GM23248 (cell line): ENCODE results near the gene SOX8. TPM values are rescaled to one million over a fixed set of nuclear protein-coding genes. Genes with fewer than 3 reads are reported as not detected.

Source experiments
- DNase-seq: peaks from one replicate; pipeline ENCODE4 v3.0.0-alpha.2; 2015
- H2AFZ ChIP-seq: fragments of 200-600 bp; sonication (generic); 2 replicates; pipeline ENCODE4 v1.6.1; 2016; ENCODE audit warnings: antibody characterized with exemption
- H3F3A ChIP-seq: fragments of 200-600 bp; sonication (generic); 2 replicates; pipeline ENCODE4 v1.6.1; 2016; ENCODE audit warnings: mild to moderate bottlenecking, antibody characterized with exemption, mixed run types; ENCODE audit not compliant: insufficient read depth
- H3K27ac ChIP-seq: fragments of 200-600 bp; sonication (generic); 2 replicates; pipeline ENCODE4 v1.5.1; 2016; ENCODE audit warnings: mild to moderate bottlenecking
- H3K27me3 ChIP-seq: fragments of 200-600 bp; sonication (generic); replicated peaks from 2 replicates; pipeline ENCODE4 v1.6.1; 2016; ENCODE audit warnings: mild to moderate bottlenecking; ENCODE audit not compliant: insufficient read depth
- H3K36me3 ChIP-seq: fragments of 200-600 bp; sonication (generic); 2 replicates; pipeline ENCODE4 v1.6.1; 2016; ENCODE audit warnings: low read depth, mild to moderate bottlenecking
- H3K4me1 ChIP-seq: fragments of 200-600 bp; sonication (generic); 2 replicates; pipeline ENCODE4 v1.6.1; 2016; ENCODE audit warnings: mild to moderate bottlenecking; ENCODE audit not compliant: insufficient read depth
- H3K4me2 ChIP-seq: fragments of 200-600 bp; sonication (generic); one replicate; pipeline ENCODE4 v1.6.1; 2016; ENCODE audit warnings: mild to moderate bottlenecking; ENCODE audit not compliant: unreplicated experiment
- H3K4me3 ChIP-seq: fragments of 200-600 bp; sonication (generic); 2 replicates; pipeline ENCODE4 v1.5.1; 2016; ENCODE audit warnings: mild to moderate bottlenecking
- H3K79me2 ChIP-seq: fragments of 200-600 bp; sonication (generic); 2 replicates; pipeline ENCODE4 v1.6.1; 2016; ENCODE audit warnings: mild to moderate bottlenecking; ENCODE audit not compliant: insufficient read depth
- H3K9ac ChIP-seq: fragments of 200-600 bp; sonication (generic); 2 replicates; pipeline ENCODE4 v1.6.1; 2016; ENCODE audit warnings: mild to moderate bottlenecking
- H3K9me2 ChIP-seq: fragments of 200-600 bp; sonication (generic); 2 replicates; pipeline ENCODE4 v1.6.1; 2016; ENCODE audit warnings: mixed run types, mild to moderate bottlenecking, moderate library complexity; ENCODE audit not compliant: insufficient read depth
- H3K9me3 ChIP-seq: fragments of 200-600 bp; sonication (generic); one replicate; pipeline ENCODE4 v1.6.1; 2017; ENCODE audit warnings: low read depth
- H4K20me1 ChIP-seq: fragments of 200-600 bp; sonication (generic); 2 replicates; pipeline ENCODE4 v1.6.0; 2016; ENCODE audit not compliant: insufficient read depth
- EZH2 ChIP-seq: fragments of 200-600 bp; sonication (generic); IDR thresholded peaks from 2 replicates; pipeline ENCODE4 v1.6.1; 2018; ENCODE audit warnings: antibody characterized with exemption, mild to moderate bottlenecking; ENCODE audit not compliant: insufficient read depth, poor library complexity, severe bottlenecking
- EZH2phosphoT487 ChIP-seq: fragments of 200-600 bp; sonication (generic); IDR thresholded peaks from 2 replicates; pipeline ENCODE4 v1.6.1; 2018; ENCODE audit warnings: antibody characterized with exemption, moderate library complexity, mild to moderate bottlenecking, low read depth; ENCODE audit not compliant: insufficient read depth
- WGBS, 2 experiments: methylation state at CpG; one replicate each; pipeline ENCODE4 v1.1.6; 2015 to 2017; ENCODE audit warnings: low lambda C conversion rate in 2 of 2, low coverage in 1 of 2; ENCODE audit errors: missing lambda C conversion rate in 2 of 2; 5-methylcytosine and 5-hydroxymethylcytosine counted together
- in situ Hi-C: fragments of 300-500 bp; cut with MboI; formaldehyde crosslinking; loops from 2 replicates; pipeline ENCODE4 v1.15.0; 2020
- polyA plus RNA-seq: library from polyadenylated mRNA; unstranded; fragments of >200 nt; fragmentation: Nextera tagmentation; extraction: Ambion mirVana; gene quantifications from 2 replicates; pipeline ENCODE4 v1.2.1, GENCODE V29; 2016
- total RNA-seq: library from RNA; depleted of rRNA; stranded (reverse); fragments of >200 nt; shearing (Covaris generic); gene quantifications from 2 replicates; pipeline ENCODE4 v1.2.3, GENCODE V29; 2014

SOX8 gene
- total and polyA plus RNA-seq, 2 experiments from 2014 or later = 0.15 to 0.43 TPM

DNA sequence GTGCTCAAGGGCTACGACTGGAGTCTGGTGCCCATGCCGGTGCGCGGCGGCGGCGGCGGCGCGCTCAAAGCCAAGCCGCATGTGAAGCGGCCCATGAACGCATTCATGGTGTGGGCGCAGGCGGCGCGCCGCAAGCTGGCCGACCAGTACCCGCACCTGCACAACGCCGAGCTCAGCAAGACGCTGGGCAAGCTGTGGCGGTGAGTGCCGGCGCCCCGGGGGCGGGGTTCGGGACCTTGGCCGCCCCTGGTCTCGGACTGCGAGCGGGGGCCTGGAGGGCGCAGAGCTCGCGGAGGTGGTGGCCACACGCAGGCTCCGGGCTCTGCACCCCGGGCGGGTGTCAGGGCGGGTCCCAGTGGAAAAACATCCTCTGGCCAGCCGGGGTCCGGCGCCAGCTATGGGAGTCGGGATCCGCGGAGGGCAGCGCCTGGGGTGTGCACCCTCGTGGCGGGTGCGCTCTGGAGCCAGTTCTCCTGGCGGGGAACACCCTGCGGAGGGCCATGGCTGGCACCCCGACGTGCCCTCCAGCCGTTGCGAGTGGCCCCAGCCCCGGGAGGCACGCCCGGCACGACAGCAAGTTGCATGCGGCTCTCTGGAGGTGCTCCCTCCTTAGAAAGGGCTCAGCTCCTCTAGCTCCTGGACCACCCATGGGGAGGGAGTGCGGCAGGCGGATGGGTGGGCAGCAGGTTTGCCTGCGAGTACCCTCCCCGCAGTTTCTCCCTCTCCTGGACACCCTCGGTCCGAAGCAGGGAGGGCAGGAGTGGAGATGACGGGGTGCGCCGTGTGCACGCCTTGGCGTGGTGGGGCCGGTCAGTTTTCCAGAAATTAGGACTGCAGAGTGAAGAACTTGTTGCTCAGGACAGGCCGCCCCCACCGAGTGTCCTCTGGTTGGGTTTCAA lies 824 bp downstream of the SOX8 start:
- Histone ChIP-seq H3K27ac (no peak overlapping the region), H3K4me2 (no peak overlapping the region), H4K20me1 (no peaks in the 10 kb centered on the region), H3K4me1 (no peaks in the 10 kb centered on the region), H2AFZ (no peak overlapping the region), H3K9ac (no peak overlapping the region), H3F3A (no peaks in the 10 kb centered on the region), H3K9me2 (no peaks in the 10 kb centered on the region), H3K36me3 (no peaks in the 10 kb centered on the region), H3K27me3 (peaks cover 4% of the 10 kb centered on the region; the same call in 1 of the 2 replicates), H3K79me2 (no peaks in the 10 kb centered on the region), H3K9me3 (no peaks in the 10 kb centered on the region), H3K4me3 (no peak overlapping the region)
- no peak for DNase-seq
- WGBS, 2 experiments = 13 to 19% methylated on average over 41 to 63 of the region's 76 CpGs
- TF ChIP-seq EZH2 (peak; percentile 71), EZH2phosphoT487 (peak; percentile 75)
- in situ Hi-C loops = no loop called here

DNA sequence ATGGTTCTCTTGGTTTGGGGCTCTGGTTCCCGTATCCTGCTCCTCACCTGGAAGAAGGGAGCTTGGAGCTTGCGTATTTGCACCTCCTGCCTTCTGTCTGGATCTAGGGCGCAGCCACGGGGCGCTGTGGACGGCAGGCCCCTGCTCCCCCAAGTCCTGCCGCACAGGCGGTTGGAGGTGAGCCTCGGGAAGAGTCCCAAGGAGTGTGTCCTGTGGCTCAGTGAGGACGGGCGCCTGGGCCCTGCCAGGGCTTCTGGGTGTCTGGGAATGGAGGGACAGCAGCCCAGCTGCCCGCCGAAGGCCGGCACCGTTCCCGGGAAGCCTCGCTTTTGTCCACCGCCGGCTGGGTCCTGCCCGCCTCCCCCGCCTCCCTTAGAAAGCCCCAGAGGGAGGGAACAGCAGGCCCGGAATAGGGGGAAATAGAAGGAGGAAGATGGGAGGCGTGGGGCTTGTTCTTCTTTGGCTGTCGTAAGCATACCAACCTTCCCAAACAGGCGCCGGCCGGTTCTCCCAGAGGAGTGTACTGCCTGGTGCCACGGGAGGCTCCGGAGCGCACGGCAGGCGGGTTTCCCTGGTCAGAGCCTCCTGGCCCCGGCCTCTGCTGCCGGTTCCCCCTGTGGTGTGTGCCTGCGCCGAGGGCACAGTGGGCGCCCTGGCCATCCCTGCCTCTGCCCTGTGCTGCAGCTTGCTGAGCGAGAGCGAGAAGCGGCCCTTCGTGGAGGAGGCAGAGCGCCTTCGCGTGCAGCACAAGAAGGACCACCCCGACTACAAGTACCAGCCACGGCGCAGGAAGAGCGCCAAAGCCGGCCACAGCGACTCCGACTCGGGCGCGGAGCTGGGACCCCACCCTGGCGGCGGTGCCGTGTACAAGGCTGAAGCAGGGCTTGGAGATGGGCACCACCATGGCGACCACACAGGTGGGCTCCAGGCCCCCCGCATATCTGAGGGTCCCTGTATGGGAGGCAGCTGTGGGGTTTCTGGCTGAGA lies 1.8 kb downstream of the SOX8 start:
- WGBS, 2 experiments = 62 to 63% methylated on average over 58 to 59 of the region's 59 CpGs
- Histone ChIP-seq H3K9me3 (no peaks in the 10 kb centered on the region), H3K9ac (no peak overlapping the region), H3K79me2 (no peaks in the 10 kb centered on the region), H2AFZ (no peak overlapping the region), H3F3A (no peaks in the 10 kb centered on the region), H3K36me3 (no peaks in the 10 kb centered on the region), H3K4me3 (no peak overlapping the region), H3K27me3 (peaks cover 4% of the 10 kb centered on the region; the same call in 1 of the 2 replicates), H3K4me1 (no peaks in the 10 kb centered on the region), H3K9me2 (no peaks in the 10 kb centered on the region), H3K4me2 (no peak overlapping the region), H3K27ac (no peak overlapping the region), H4K20me1 (no peaks in the 10 kb centered on the region)
- peak; percentile 46 for TF ChIP-seq EZH2
- no peak; the same call in 1 of the 2 replicates for TF ChIP-seq EZH2phosphoT487
- DNase-seq = no peak
- in situ Hi-C loops = no loop called here

DNA sequence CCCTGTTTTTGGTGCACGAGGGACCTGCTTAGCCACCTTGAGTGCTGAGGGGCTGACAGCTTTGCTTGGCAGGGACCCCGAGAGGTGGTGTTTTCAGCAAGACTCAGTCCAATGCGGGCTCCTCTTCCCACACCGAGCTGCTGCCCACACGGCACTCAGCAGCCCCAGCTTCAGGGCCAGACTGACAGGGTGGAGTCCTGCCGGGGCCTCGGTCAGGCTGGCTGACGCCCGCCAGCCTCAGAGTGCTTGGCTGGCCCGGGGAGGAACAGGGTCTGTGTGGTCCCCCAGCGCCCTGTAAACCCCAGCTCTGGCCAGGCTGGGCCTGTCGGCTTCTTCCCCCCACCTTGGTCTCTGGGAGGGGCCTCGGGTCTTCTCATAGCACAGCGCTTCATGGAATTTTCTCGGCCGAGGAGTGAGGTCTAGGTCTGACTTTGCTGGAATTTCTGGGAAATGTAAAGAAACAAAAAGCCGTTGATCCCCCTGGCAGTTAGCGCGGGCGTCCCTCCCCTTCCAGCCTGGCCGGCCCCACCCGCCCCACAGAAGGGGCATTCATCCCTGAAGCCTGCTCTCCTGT lies 2.6 kb downstream of the SOX8 start:
- Histone ChIP-seq H3K9me2 (no peaks in the 10 kb centered on the region), H3K4me2 (no peak overlapping the region), H3K36me3 (no peaks in the 10 kb centered on the region), H3F3A (no peaks in the 10 kb centered on the region), H3K79me2 (no peaks in the 10 kb centered on the region), H3K9ac (no peak overlapping the region), H3K4me1 (no peaks in the 10 kb centered on the region), H3K27ac (no peak overlapping the region), H3K4me3 (no peak overlapping the region), H4K20me1 (no peaks in the 10 kb centered on the region), H2AFZ (no peak overlapping the region), H3K9me3 (no peaks in the 10 kb centered on the region), H3K27me3 (peaks cover 4% of the 10 kb centered on the region; the same call in 1 of the 2 replicates)
- WGBS, 2 experiments = 45 to 69% methylated on average over 15 to 22 of the region's 22 CpGs
- DNase-seq = no peak
- TF ChIP-seq EZH2phosphoT487 (no peak), EZH2 (no peak)
- in situ Hi-C loops = no loop called here
